Suprapubic skin (tissue), 4 donors: Measurements from ENCODE around the gene NTM. TPM values are rescaled to one million over a fixed set of nuclear protein-coding genes. Genes with fewer than 3 reads are reported as not detected.

Experiments
- DNase-seq, 2 donors: peaks; one replicate each; pipeline ENCODE4 v3.0.0-alpha.2; 2019; ENCODE audit warnings: low spot score in 2 of 2
- H3K27ac ChIP-seq: fragments of 200-600 bp; sonication (generic); one replicate; pipeline ENCODE4 v1.5.1; 2019
- H3K27me3 ChIP-seq: fragments of 200-600 bp; sonication (generic); one replicate; pipeline ENCODE4 v1.5.1; 2019
- H3K36me3 ChIP-seq: fragments of 200-600 bp; sonication (generic); one replicate; pipeline ENCODE4 v1.5.1; 2019
- H3K4me1 ChIP-seq: fragments of 200-600 bp; sonication (generic); one replicate; pipeline ENCODE4 v1.5.1; 2019
- H3K4me3 ChIP-seq: fragments of 200-600 bp; sonication (generic); one replicate; pipeline ENCODE4 v1.5.1; 2019; ENCODE audit warnings: mild to moderate bottlenecking
- H3K9me3 ChIP-seq: fragments of 200-600 bp; sonication (generic); one replicate; pipeline ENCODE4 v1.5.1; 2019
- CTCF ChIP-seq, 2 donors: fragments of 200-600 bp in 1 of 2; fragments of 450-650 bp in 1 of 2; sonication (generic) in 1 of 2; IDR thresholded peaks; one replicate each; pipeline ENCODE4 v1.5.1; 2016 to 2019; ENCODE audit warnings: antibody characterized with exemption in 2 of 2, mild to moderate bottlenecking in 1 of 2, moderate library complexity in 1 of 2
- EP300 ChIP-seq: sonication (generic); formaldehyde crosslinking; IDR thresholded peaks from one replicate; pipeline ENCODE4 v1.6.1; 2017; ENCODE audit warnings: antibody characterized with exemption
- POLR2A ChIP-seq, 2 donors: fragments of 450-650 bp; IDR thresholded peaks; one replicate each; pipeline ENCODE4 v1.6.1; 2017; ENCODE audit warnings: antibody characterized with exemption in 2 of 2, mild to moderate bottlenecking in 2 of 2, moderate library complexity in 2 of 2
- POLR2AphosphoS5 ChIP-seq, 3 donors: sonication (generic); formaldehyde crosslinking; IDR thresholded peaks; one replicate each; pipeline ENCODE4 v1.6.1; 2017; ENCODE audit warnings: antibody characterized with exemption in 3 of 3
- WGBS: methylation state at CpG from one replicate; pipeline ENCODE4 v1.1.5; 2018; 5-methylcytosine and 5-hydroxymethylcytosine counted together
- total RNA-seq, 4 donors: library from RNA; depleted of rRNA; stranded (reverse); fragments of >200 nt; gene quantifications; one replicate each; pipeline ENCODE4 v1.1.0, GENCODE V29; 2016

NTM gene
- total RNA-seq, 4 donors from 2014 or later, result 0.19 to 19.1 (median 2.1) TPM

- Histone ChIP-seq H3K27ac (no peak overlapping the region), H3K36me3 (no peaks in the 10 kb centered on the region), H3K4me1 (no peaks in the 10 kb centered on the region), H3K4me3 (no peak overlapping the region), H3K9me3 (no peaks in the 10 kb centered on the region), H3K27me3 (no peaks in the 10 kb centered on the region)
- no peak for DNase-seq
- 76% methylated on average over 5 of the region's 5 CpGs for WGBS
- TF ChIP-seq POLR2A (IDR thresholded peaks at IDR 0.05), result no peak
- TF ChIP-seq POLR2AphosphoS5 (IDR thresholded peaks at IDR 0.05), result no peak
- no peak for TF ChIP-seq CTCF (IDR thresholded peaks at IDR 0.05)
- TF ChIP-seq EP300, result no peak
Observed at GRCh38 chr11:131583421-131583820, 213.0 kb downstream of the NTM start.

- no peaks in the 10 kb centered on the region for H3K9me3 ChIP-seq
- 74% methylated on average over 6 of the region's 6 CpGs for WGBS
- no peak for DNase-seq
- no peak for TF ChIP-seq POLR2AphosphoS5 (IDR thresholded peaks at IDR 0.05)
- no peak for TF ChIP-seq EP300
- TF ChIP-seq CTCF (IDR thresholded peaks at IDR 0.05), result no peak
- no peak for TF ChIP-seq POLR2A (IDR thresholded peaks at IDR 0.05)
- no peaks in the 10 kb centered on the region for H3K27me3 ChIP-seq
- no peak overlapping the region for H3K27ac ChIP-seq
- no peak overlapping the region for H3K4me3 ChIP-seq
- H3K4me1 ChIP-seq, result no peaks in the 10 kb centered on the region
- H3K36me3 ChIP-seq, result no peaks in the 10 kb centered on the region
Observed at GRCh38 chr11:131583938-131584337, 213.5 kb downstream of the NTM start.

GRCh38 chr11:131584785-131585592 is 214.6 kb downstream of the NTM start:
- Histone ChIP-seq H3K27me3 (no peaks in the 10 kb centered on the region), H3K36me3 (no peaks in the 10 kb centered on the region), H3K9me3 (no peaks in the 10 kb centered on the region), H3K27ac (no peak overlapping the region), H3K4me1 (no peaks in the 10 kb centered on the region), H3K4me3 (no peak overlapping the region)
- WGBS, result 55% methylated on average over 23 of the region's 24 CpGs
- DNase-seq, result no peak
- TF ChIP-seq POLR2AphosphoS5 (IDR thresholded peaks at IDR 0.05) (no peak), POLR2A (IDR thresholded peaks at IDR 0.05) (no peak), CTCF (IDR thresholded peaks at IDR 0.05) (no peak), EP300 (no peak)

- H3K27ac ChIP-seq, result no peak overlapping the region
- TF ChIP-seq CTCF (IDR thresholded peaks at IDR 0.05), result no peak
- TF ChIP-seq POLR2A (IDR thresholded peaks at IDR 0.05), result no peak
- no peak for TF ChIP-seq EP300
- no peak for TF ChIP-seq POLR2AphosphoS5 (IDR thresholded peaks at IDR 0.05)
- H3K9me3 ChIP-seq, result no peaks in the 10 kb centered on the region
- DNase-seq, result no peak
- no peaks in the 10 kb centered on the region for H3K27me3 ChIP-seq
- 77% methylated on average over 3 of the region's 3 CpGs for WGBS
- no peak overlapping the region for H3K4me3 ChIP-seq
- H3K4me1 ChIP-seq, result no peaks in the 10 kb centered on the region
- no peaks in the 10 kb centered on the region for H3K36me3 ChIP-seq
Observed at GRCh38 chr11:131588057-131588456, 217.6 kb downstream of the NTM start.

GRCh38 chr11:131591051-131591461 is 220.6 kb downstream of the NTM start:
- TF ChIP-seq POLR2A (IDR thresholded peaks at IDR 0.05), result no peak
- no peak for TF ChIP-seq CTCF (IDR thresholded peaks at IDR 0.05)
- H3K27ac ChIP-seq, result no peak overlapping the region
- no peaks in the 10 kb centered on the region for H3K4me1 ChIP-seq
- WGBS, result 49% methylated on average over 5 of the region's 7 CpGs
- DNase-seq, result no peak
- H3K9me3 ChIP-seq, result no peaks in the 10 kb centered on the region
- H3K36me3 ChIP-seq, result no peaks in the 10 kb centered on the region
- H3K27me3 ChIP-seq, result no peaks in the 10 kb centered on the region
- H3K4me3 ChIP-seq, result no peak overlapping the region
